Measurements from ENCODE around the gene RARS1. TPM values are rescaled to one million over a fixed set of nuclear protein-coding genes. Genes with fewer than 3 reads are reported as not detected.

RARS1 gene
- 142 and 147 TPM in 2 replicates for total RNA-seq

GRCh38 chr5:168486136-168486879 lies at the start of gene RARS1:
Gene RARS1, plus strand, starts transcription at chr5:168486471. Its CDS starts 28 bp downstream, at chr5:168486499.

GRCh38 chr5:168528521-168529373 lies 42.5 kb downstream of the RARS1 start, which contains the start of gene FBLL1:
Gene FBLL1, plus strand, starts transcription at chr5:168529305. Its CDS starts 200 bp downstream, at chr5:168529505.

Other genes with a start within 250 kb of the RARS1 start
- 0.19 and 0.66 TPM in 2 replicates for gene WWC1, start 194.8 kb upstream of the RARS1 start, total RNA-seq
- gene FBLL1, start 42.8 kb downstream of the RARS1 start, total RNA-seq: 0.56 TPM in 1 of 2 replicates, not detected in the other
- gene PANK3, start 92.9 kb downstream of the RARS1 start, total RNA-seq: 31.1 and 34.1 TPM in 2 replicates

All from aortic smooth muscle cell (primary cell).